Myocyte (in vitro differentiated cells): ENCODE results near the gene CAPN2. TPM values are rescaled to one million over a fixed set of nuclear protein-coding genes. Genes with fewer than 3 reads are reported as not detected.

Experiments
- DNase-seq: peaks from one replicate; pipeline ENCODE4 v3.0.0-alpha.2; 2012; ENCODE audit warnings: low read depth
- total RNA-seq: library from RNA; depleted of rRNA; stranded (reverse); fragments of >200 nt; gene quantifications from 2 replicates; pipeline ENCODE4 v1.2.3, GENCODE V29; 2014

CAPN2 gene
- total RNA-seq, 1 donor from 2014 or later = 199 TPM

DNA sequence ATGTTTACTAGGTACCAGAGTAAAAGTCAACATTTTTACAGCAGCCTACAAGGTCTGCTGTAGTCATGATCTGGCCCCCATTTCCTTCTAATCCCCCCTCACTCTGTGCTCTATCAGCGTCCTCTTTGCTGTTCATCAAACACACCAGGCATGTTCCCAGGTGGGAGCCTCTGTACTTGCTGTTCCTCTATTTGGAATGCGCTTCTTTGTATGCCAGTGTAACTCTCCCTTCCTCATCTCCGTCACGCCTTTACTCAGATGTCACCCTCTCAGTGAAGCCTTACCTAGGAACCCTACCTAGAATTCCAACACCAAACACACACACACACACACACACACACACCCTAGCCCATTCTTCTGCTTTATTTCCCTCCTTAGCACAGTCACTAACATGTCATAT lies 112.4 kb downstream of the CAPN2 start:
- no peak for DNase-seq

Other genes starting within 250 kb of the CAPN2 start
- 0.47 TPM in 1 of 2 replicates, not detected in the other for gene CAPN8, start 46.8 kb upstream of the CAPN2 start, total RNA-seq
- gene TP53BP2, start 133.4 kb downstream of the CAPN2 start, total RNA-seq = 44.4 and 54.3 TPM in 2 replicates